ENCODE measurements around the gene ARID2.

The ARID2 gene

GRCh38 chr12:45701296-45701695, 28.2 kb upstream of the ARID2 start:
- no peaks in the 10 kb centered on the region for H3K4me1 ChIP-seq (ENCODE audit: control insufficient read depth in 1 of 2, insufficient read depth in 2 of 2, low read length in 2 of 2)
- no peaks in the 10 kb centered on the region for H3K36me3 ChIP-seq (ENCODE audit: control insufficient read depth in 1 of 2, insufficient read depth in 2 of 2, low read length in 2 of 2)
- no peak overlapping the region for H3K27ac ChIP-seq (ENCODE audit: low read depth, low read length)
- H3K9me3 ChIP-seq (ENCODE audit: control insufficient read depth in 1 of 2, low read length in 2 of 2): peaks cover 3 to 5% of the 10 kb centered on the region in 2 donors
- H3K4me3 ChIP-seq (ENCODE audit: low read depth in 1 of 2, low read length in 2 of 2): no peak overlapping the region
- H3K27me3 ChIP-seq (ENCODE audit: control insufficient read depth in 1 of 2, insufficient read depth in 2 of 2, low read length in 2 of 2): no peaks in the 10 kb centered on the region
- no peak overlapping the region for H3K9ac ChIP-seq (ENCODE audit: low read depth in 1 of 2, low read length in 2 of 2)

- H3K36me3 ChIP-seq (ENCODE audit: control insufficient read depth in 1 of 2, insufficient read depth in 2 of 2, low read length in 2 of 2): no peaks in the 10 kb centered on the region
- H3K27ac ChIP-seq (ENCODE audit: low read depth, low read length): no peak overlapping the region
- no peak overlapping the region for H3K9ac ChIP-seq (ENCODE audit: low read depth in 1 of 2, low read length in 2 of 2)
Measured at GRCh38 chr12:45703942-45704341, 25.6 kb upstream of the ARID2 start.

GRCh38 chr12:45704968-45705367, 24.5 kb upstream of the ARID2 start:
- no peak overlapping the region for H3K9ac ChIP-seq (ENCODE audit: low read depth in 1 of 2, low read length in 2 of 2)

More at GRCh38 chr12:45703942-45704341, 25.6 kb upstream of the ARID2 start:
- Histone ChIP-seq H3K27me3 (ENCODE audit: control insufficient read depth in 1 of 2, insufficient read depth in 2 of 2, low read length in 2 of 2) (no peaks in the 10 kb centered on the region), H3K4me3 (ENCODE audit: low read depth in 1 of 2, low read length in 2 of 2) (no peak overlapping the region), H3K9me3 (ENCODE audit: control insufficient read depth in 1 of 2, low read length in 2 of 2) (peaks cover 3 to 5% of the 10 kb centered on the region in 2 donors), H3K4me1 (ENCODE audit: control insufficient read depth in 1 of 2, insufficient read depth in 2 of 2, low read length in 2 of 2) (no peaks in the 10 kb centered on the region)

GRCh38 chr12:45705404-45705803, 24.1 kb upstream of the ARID2 start:
- no peaks in the 10 kb centered on the region for H3K27me3 ChIP-seq (ENCODE audit: control insufficient read depth in 1 of 2, insufficient read depth in 2 of 2, low read length in 2 of 2)
- no peaks in the 10 kb centered on the region for H3K4me1 ChIP-seq (ENCODE audit: control insufficient read depth in 1 of 2, insufficient read depth in 2 of 2, low read length in 2 of 2)
- H3K27ac ChIP-seq (ENCODE audit: low read depth, low read length): no peak overlapping the region
- peaks cover 3 to 5% of the 10 kb centered on the region in 2 donors for H3K9me3 ChIP-seq (ENCODE audit: control insufficient read depth in 1 of 2, low read length in 2 of 2)
- no peaks in the 10 kb centered on the region for H3K36me3 ChIP-seq (ENCODE audit: control insufficient read depth in 1 of 2, insufficient read depth in 2 of 2, low read length in 2 of 2)
- H3K4me3 ChIP-seq (ENCODE audit: low read depth in 1 of 2, low read length in 2 of 2): no peak overlapping the region
- no peak overlapping the region for H3K9ac ChIP-seq (ENCODE audit: low read depth in 1 of 2, low read length in 2 of 2)

More at GRCh38 chr12:45704968-45705367, 24.5 kb upstream of the ARID2 start:
- no peak overlapping the region for H3K4me3 ChIP-seq (ENCODE audit: low read depth in 1 of 2, low read length in 2 of 2)
- peaks cover 3 to 5% of the 10 kb centered on the region in 2 donors for H3K9me3 ChIP-seq (ENCODE audit: control insufficient read depth in 1 of 2, low read length in 2 of 2)
- H3K4me1 ChIP-seq (ENCODE audit: control insufficient read depth in 1 of 2, insufficient read depth in 2 of 2, low read length in 2 of 2): no peaks in the 10 kb centered on the region
- H3K36me3 ChIP-seq (ENCODE audit: control insufficient read depth in 1 of 2, insufficient read depth in 2 of 2, low read length in 2 of 2): no peaks in the 10 kb centered on the region
- no peaks in the 10 kb centered on the region for H3K27me3 ChIP-seq (ENCODE audit: control insufficient read depth in 1 of 2, insufficient read depth in 2 of 2, low read length in 2 of 2)
- no peak overlapping the region for H3K27ac ChIP-seq (ENCODE audit: low read depth, low read length)

GRCh38 chr12:45707241-45707857, 22.2 kb upstream of the ARID2 start:
- Histone ChIP-seq H3K27ac (ENCODE audit: low read depth, low read length) (no peak overlapping the region), H3K4me1 (ENCODE audit: control insufficient read depth in 1 of 2, insufficient read depth in 2 of 2, low read length in 2 of 2) (no peaks in the 10 kb centered on the region), H3K4me3 (ENCODE audit: low read depth in 1 of 2, low read length in 2 of 2) (no peak overlapping the region), H3K9me3 (ENCODE audit: control insufficient read depth in 1 of 2, low read length in 2 of 2) (no peaks in the 10 kb centered on the region), H3K9ac (ENCODE audit: low read depth in 1 of 2, low read length in 2 of 2) (no peak overlapping the region), H3K36me3 (ENCODE audit: control insufficient read depth in 1 of 2, insufficient read depth in 2 of 2, low read length in 2 of 2) (no peaks in the 10 kb centered on the region), H3K27me3 (ENCODE audit: control insufficient read depth in 1 of 2, insufficient read depth in 2 of 2, low read length in 2 of 2) (no peaks in the 10 kb centered on the region)

GRCh38 chr12:45708363-45708762, 21.1 kb upstream of the ARID2 start:
- H3K27me3 ChIP-seq (ENCODE audit: control insufficient read depth in 1 of 2, insufficient read depth in 2 of 2, low read length in 2 of 2): no peaks in the 10 kb centered on the region
- no peaks in the 10 kb centered on the region for H3K4me1 ChIP-seq (ENCODE audit: control insufficient read depth in 1 of 2, insufficient read depth in 2 of 2, low read length in 2 of 2)
- H3K27ac ChIP-seq (ENCODE audit: low read depth, low read length): no peak overlapping the region
- no peaks in the 10 kb centered on the region for H3K36me3 ChIP-seq (ENCODE audit: control insufficient read depth in 1 of 2, insufficient read depth in 2 of 2, low read length in 2 of 2)
- H3K4me3 ChIP-seq (ENCODE audit: low read depth in 1 of 2, low read length in 2 of 2): no peak overlapping the region
- no peaks in the 10 kb centered on the region for H3K9me3 ChIP-seq (ENCODE audit: control insufficient read depth in 1 of 2, low read length in 2 of 2)
- no peak overlapping the region for H3K9ac ChIP-seq (ENCODE audit: low read depth in 1 of 2, low read length in 2 of 2)

GRCh38 chr12:45708901-45709300, 20.6 kb upstream of the ARID2 start:
- Histone ChIP-seq H3K4me1 (ENCODE audit: control insufficient read depth in 1 of 2, insufficient read depth in 2 of 2, low read length in 2 of 2) (no peaks in the 10 kb centered on the region), H3K9ac (ENCODE audit: low read depth in 1 of 2, low read length in 2 of 2) (no peak overlapping the region), H3K9me3 (ENCODE audit: control insufficient read depth in 1 of 2, low read length in 2 of 2) (no peaks in the 10 kb centered on the region), H3K4me3 (ENCODE audit: low read depth in 1 of 2, low read length in 2 of 2) (no peak overlapping the region), H3K36me3 (ENCODE audit: control insufficient read depth in 1 of 2, insufficient read depth in 2 of 2, low read length in 2 of 2) (no peaks in the 10 kb centered on the region), H3K27me3 (ENCODE audit: control insufficient read depth in 1 of 2, insufficient read depth in 2 of 2, low read length in 2 of 2) (no peaks in the 10 kb centered on the region), H3K27ac (ENCODE audit: low read depth, low read length) (no peak overlapping the region)

GRCh38 chr12:45712319-45712718, 17.2 kb upstream of the ARID2 start:
- no peak overlapping the region for H3K9ac ChIP-seq (ENCODE audit: low read depth in 1 of 2, low read length in 2 of 2)

GRCh38 chr12:45713078-45713477, 16.4 kb upstream of the ARID2 start:
- Histone ChIP-seq H3K27ac (ENCODE audit: low read depth, low read length) (no peak overlapping the region), H3K9ac (ENCODE audit: low read depth in 1 of 2, low read length in 2 of 2) (no peak overlapping the region), H3K9me3 (ENCODE audit: control insufficient read depth in 1 of 2, low read length in 2 of 2) (no peaks in the 10 kb centered on the region), H3K4me3 (ENCODE audit: low read depth in 1 of 2, low read length in 2 of 2) (no peak overlapping the region), H3K27me3 (ENCODE audit: control insufficient read depth in 1 of 2, insufficient read depth in 2 of 2, low read length in 2 of 2) (no peaks in the 10 kb centered on the region), H3K4me1 (ENCODE audit: control insufficient read depth in 1 of 2, insufficient read depth in 2 of 2, low read length in 2 of 2) (no peaks in the 10 kb centered on the region), H3K36me3 (ENCODE audit: control insufficient read depth in 1 of 2, insufficient read depth in 2 of 2, low read length in 2 of 2) (no peaks in the 10 kb centered on the region)

More at GRCh38 chr12:45712319-45712718, 17.2 kb upstream of the ARID2 start:
- H3K9me3 ChIP-seq (ENCODE audit: control insufficient read depth in 1 of 2, low read length in 2 of 2): no peaks in the 10 kb centered on the region
- no peaks in the 10 kb centered on the region for H3K27me3 ChIP-seq (ENCODE audit: control insufficient read depth in 1 of 2, insufficient read depth in 2 of 2, low read length in 2 of 2)
- H3K36me3 ChIP-seq (ENCODE audit: control insufficient read depth in 1 of 2, insufficient read depth in 2 of 2, low read length in 2 of 2): no peaks in the 10 kb centered on the region
- no peak overlapping the region for H3K4me3 ChIP-seq (ENCODE audit: low read depth in 1 of 2, low read length in 2 of 2)
- no peak overlapping the region for H3K27ac ChIP-seq (ENCODE audit: low read depth, low read length)
- no peaks in the 10 kb centered on the region for H3K4me1 ChIP-seq (ENCODE audit: control insufficient read depth in 1 of 2, insufficient read depth in 2 of 2, low read length in 2 of 2)

GRCh38 chr12:45718306-45718705, 11.2 kb upstream of the ARID2 start:
- H3K4me1 ChIP-seq (ENCODE audit: control insufficient read depth in 1 of 2, insufficient read depth in 2 of 2, low read length in 2 of 2): peaks cover 0 to 6% of the 10 kb centered on the region in 2 donors
- H3K4me3 ChIP-seq (ENCODE audit: low read depth in 1 of 2, low read length in 2 of 2): no peak overlapping the region
- no peaks in the 10 kb centered on the region for H3K27me3 ChIP-seq (ENCODE audit: control insufficient read depth in 1 of 2, insufficient read depth in 2 of 2, low read length in 2 of 2)
- no peak overlapping the region for H3K9ac ChIP-seq (ENCODE audit: low read depth in 1 of 2, low read length in 2 of 2)
- H3K36me3 ChIP-seq (ENCODE audit: control insufficient read depth in 1 of 2, insufficient read depth in 2 of 2, low read length in 2 of 2): no peaks in the 10 kb centered on the region
- H3K27ac ChIP-seq (ENCODE audit: low read depth, low read length): no peak overlapping the region
- H3K9me3 ChIP-seq (ENCODE audit: control insufficient read depth in 1 of 2, low read length in 2 of 2): no peaks in the 10 kb centered on the region

All from duodenal mucosa (tissue), 2 donors.